T-helper 9 cell (primary cell): ENCODE results near the gene NCDN.

ENCODE experiments used
- DNase-seq: peaks from one replicate; pipeline ENCODE4 v3.0.0-alpha.2; 2020
- total RNA-seq, 2 donors: gene quantifications; one replicate each; lab custom pipeline; 2026; lab: John Stamatoyannopoulos, UW

NCDN gene, protein sequence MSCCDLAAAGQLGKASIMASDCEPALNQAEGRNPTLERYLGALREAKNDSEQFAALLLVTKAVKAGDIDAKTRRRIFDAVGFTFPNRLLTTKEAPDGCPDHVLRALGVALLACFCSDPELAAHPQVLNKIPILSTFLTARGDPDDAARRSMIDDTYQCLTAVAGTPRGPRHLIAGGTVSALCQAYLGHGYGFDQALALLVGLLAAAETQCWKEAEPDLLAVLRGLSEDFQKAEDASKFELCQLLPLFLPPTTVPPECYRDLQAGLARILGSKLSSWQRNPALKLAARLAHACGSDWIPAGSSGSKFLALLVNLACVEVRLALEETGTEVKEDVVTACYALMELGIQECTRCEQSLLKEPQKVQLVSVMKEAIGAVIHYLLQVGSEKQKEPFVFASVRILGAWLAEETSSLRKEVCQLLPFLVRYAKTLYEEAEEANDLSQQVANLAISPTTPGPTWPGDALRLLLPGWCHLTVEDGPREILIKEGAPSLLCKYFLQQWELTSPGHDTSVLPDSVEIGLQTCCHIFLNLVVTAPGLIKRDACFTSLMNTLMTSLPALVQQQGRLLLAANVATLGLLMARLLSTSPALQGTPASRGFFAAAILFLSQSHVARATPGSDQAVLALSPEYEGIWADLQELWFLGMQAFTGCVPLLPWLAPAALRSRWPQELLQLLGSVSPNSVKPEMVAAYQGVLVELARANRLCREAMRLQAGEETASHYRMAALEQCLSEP
- total RNA-seq, result 24.9 to 45.7 reads per million in 2 donors

DNA sequence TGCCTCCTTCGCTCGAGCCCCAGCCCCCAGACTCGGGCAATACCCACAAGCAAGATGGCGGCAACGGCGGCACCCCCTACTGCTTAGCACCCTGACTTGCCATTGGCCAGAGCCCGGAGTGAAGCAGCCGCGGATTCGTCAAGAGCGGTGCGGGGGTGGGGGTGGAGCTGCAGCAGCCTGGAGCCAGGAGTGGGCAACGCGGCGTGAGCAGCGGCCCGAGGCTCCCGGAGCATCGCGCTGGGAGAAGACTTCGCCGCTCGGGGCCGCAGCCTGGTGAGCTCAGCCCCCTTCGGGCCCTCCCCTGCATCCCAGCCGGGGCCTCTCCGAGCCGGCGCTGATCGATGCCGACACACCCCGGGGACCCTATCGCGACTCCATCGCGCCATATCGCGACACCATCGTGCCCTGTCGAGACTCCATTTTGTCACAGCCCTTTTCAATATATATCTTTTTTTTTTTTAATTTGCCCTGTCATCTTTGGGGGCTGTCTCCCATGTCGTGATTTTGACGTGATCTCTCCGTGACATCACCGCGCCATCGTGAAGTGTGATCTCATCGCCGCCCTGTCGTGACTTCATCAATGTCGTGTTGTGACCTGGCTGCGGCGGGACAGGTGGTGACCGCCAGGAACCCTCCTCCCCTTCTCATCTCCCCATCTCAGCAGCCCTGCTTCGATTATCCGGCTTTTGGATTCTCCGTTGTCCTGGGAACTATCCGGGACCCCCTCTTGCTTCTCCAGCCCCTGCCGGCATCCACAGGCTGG is at the start of gene NCDN:
Gene NCDN, plus strand, starts transcription at position 189 of the 763 bp plus-strand sequence. Its CDS starts 392 bp downstream, at position 581.
- DNase-seq, result peak; percentile 91

GRCh38 chr1:35507947-35508346 is 49.7 kb upstream of the NCDN start:
- DNase-seq, result no peak

- DNase-seq, result no peak
These were observed 48.0 kb upstream of the NCDN start for GRCh38 chr1:35509558-35509957.

GRCh38 chr1:35511305-35511704 is 46.3 kb upstream of the NCDN start:
- DNase-seq, result no peak

DNA sequence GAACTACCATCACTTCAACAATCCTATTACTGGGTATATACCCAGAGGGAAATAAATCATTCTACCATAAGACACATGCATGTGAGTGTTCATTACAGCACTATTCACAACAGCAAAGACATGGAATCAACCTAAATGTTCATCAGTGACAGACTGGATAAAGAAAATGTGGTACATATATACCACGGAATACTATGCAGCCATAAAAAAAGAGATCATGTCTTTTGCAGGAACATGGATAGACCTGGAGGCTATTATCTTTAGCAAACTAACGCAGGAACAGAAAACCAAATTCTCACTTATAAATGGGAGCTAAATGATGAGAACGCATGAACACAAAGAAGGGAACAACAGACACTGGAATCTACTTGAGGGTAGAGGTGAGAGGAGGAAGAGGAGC is 39.4 kb upstream of the NCDN start:
- no peak for DNase-seq

- DNase-seq, result no peak
These were observed 38.2 kb upstream of the NCDN start for GRCh38 chr1:35519432-35519831.

GRCh38 chr1:35524106-35524505 is 33.5 kb upstream of the NCDN start:
- no peak for DNase-seq

DNA sequence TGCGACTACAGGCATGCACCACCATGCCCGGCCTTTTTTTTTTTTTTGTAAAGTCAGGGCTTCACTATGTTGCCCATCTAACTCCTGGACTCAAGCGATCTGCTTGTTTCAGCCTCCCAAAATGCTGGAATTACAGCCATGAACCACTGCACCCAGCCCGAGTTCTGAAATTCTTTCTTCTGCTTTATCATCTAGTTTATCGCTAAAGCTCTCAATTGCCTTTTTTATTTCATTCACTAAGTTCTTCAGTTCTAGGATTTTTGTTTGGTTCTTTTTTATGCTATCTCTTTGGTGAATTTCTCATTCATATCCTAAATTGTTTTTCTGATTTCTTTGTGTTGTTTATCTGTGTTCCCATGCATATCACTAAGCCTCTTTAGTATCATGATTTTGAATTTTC is 27.4 kb upstream of the NCDN start:
- DNase-seq, result no peak

DNA sequence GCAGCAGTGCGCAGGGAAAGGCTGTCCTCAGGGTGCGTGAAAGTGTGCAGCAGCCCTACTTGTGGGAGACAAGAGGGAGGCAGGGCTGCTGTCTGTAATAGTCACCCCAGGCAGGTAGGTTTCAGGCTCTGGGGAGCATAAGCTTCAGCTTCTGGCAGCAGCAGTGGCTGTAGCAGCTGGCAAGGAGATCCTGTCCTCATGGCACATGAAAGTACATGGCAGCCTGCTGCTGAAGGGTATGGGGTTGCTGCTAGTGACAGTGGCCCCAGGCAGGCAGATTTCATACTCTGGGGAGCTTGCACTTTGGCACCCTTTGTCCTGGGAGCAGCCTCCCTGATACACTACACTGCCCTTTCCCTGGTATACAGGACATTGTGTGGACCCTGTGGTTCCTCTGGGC is 26.7 kb upstream of the NCDN start:
- no peak for DNase-seq

DNA sequence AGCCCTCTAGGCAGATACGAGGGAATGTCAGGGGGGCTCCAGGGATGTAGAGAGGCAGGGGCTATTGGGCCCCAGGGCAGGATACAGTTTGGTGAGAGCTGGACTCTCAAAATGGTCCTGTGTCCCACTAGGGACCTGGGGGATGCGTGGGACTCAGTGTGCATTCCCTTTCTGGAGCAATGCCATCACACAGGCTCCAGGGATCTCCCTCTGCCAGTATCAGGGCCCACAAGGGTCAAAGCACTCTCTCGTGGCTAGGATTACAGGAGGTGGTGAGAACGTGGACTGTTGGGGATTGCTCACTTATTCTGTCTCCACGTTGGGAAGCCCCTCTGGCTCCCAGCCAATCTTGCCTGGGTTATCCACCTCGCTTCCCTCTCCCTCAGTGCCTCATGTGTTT is 26.2 kb upstream of the NCDN start:
- DNase-seq, result no peak

DNA sequence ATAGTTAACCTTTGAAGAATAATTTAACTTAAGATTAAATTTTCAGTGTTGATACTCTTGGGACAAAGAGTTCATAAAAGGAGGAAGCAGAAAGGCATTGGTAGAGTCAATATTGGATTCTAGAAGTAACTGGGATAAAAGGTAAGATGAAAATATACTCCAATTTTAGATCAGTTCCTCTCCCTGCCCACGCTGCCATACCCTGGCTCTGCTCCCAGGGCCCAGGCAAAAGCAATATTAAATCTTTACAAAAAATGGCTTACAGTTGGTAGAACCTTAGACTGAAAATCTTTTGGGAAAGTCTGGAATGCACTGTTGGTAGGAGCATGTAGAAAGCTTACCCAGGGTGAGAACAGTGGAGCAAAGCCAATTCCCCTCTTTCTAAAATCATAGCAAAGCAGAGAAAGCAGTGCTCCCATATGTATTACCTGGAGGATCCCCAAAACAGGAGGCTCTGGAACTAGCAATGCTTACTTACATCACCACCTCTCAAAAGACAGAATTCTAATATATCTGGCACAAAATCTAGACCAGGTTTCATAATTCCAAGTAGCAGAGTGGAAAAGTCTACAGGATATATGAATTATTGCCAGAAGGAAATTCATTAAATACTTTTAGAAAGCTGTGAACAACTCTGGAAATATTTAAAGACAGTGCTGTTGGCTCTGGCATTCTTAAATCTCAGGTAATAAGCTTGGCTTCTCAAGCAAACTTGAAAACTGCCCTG is 24.9 kb upstream of the NCDN start:
- no peak for DNase-seq

DNA sequence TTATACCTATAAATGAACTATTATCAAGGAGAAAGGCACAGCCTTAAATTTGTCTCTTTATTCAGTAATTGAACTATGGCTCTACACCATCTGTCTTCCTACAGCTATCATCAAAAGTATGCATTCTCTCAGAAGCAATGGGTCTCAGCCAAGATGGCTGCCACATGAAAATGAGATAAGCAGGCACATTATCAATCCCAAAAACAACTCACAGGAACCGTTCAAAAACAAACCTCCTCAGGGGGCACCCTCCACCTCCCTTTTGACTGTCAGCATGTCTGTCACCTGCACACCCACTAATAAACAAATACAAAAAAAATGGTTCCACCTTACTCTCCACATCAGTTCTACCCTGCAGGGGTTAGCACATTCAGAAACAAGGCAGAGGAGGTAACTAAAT is 24.0 kb upstream of the NCDN start:
- DNase-seq, result no peak

DNA sequence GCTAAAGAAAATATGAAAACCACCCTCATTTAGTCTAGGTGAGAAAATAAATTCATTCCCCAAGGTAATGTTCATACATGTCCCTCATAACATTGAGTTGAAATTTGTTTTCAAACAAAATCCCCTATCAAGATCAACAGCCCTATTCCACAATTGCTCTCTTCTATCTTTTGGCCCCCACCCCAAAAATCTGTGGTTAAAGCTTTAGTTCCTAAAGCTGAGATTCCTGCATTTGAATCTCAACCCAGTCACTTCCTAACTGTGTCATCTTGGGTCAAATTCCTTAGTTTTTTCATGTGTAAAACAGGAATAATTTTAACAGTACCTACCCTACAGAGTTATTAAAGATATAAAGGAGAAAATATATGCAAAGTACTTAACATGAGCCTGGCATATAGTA is 22.4 kb upstream of the NCDN start:
- no peak for DNase-seq

- DNase-seq, result no peak
These were observed 20.9 kb upstream of the NCDN start for GRCh38 chr1:35536556-35537162.

DNA sequence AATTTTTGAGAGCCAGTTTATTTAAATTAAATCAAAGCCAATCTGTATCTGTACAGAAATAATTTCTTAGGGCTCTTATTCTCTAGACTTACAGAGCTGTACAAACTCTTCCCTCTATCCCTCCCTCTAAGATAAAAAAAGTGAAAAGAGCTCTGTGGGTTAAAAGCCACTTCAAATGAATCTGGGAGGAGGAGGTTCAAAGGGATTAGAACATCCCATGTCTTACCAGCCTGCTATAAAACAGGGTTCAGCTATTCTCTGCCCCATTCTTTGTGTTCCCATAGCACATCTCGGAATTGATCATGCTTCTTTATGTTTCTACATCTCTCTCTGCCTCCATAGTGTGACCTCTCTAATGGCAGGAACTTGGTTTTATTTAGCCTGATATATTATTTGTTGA is 19.8 kb upstream of the NCDN start:
- DNase-seq, result no peak

DNA sequence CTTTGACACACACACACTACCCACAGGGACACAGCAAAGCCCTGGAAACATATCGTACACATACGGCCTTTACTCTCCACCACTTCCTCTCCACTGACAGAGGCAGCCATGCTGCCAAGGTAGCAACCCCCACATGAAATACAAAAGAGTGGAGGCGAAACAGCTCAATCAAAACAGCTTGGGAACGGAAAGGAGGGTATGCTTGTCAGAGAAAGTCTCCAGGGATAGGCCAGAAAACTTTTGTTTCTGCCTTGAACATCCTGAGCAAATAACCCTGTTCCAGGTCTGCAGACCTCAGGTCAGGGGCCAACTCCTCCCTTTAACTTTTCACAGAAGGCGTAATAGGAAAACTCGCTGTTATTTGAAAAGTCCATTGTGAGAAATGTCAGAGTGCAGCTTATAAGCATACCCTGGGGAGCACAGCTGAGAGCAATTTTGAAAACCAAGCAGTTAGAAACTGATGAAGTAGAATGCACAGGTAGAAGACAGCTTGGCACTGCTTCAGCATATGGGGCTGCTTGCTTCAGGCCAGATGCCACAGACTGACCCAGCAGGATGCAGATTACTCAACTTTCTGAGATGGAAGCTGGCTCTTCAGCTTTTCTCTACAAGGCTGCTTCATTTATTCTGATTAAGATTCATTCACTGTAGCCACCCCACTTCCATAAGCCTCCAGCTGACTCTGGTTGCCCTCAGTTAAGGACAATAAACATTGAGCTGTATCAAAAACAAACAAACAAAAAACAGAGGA is 18.4 kb upstream of the NCDN start:
- DNase-seq, result no peak

GRCh38 chr1:35539824-35540261 is 17.8 kb upstream of the NCDN start:
- no peak for DNase-seq

DNA sequence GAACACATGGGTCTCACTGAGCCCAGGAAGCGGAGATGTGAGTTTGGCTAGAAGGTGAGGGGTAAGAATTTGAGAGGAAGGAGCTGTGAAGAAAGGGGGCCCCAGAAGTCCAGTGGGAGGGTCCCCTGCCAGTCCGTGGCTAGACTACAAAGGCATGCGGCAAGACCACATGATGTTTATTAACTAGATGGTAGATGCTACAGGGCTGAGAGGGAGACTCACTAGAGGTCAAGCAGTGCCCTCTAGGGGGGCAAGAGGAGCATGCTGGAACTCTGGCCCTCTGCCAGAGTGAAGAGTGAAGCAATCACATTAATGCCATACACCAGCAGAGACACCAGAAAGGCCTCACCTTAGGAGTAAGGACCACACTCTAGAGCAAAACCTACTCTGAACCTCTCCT is 12.6 kb upstream of the NCDN start:
- DNase-seq, result no peak

DNA sequence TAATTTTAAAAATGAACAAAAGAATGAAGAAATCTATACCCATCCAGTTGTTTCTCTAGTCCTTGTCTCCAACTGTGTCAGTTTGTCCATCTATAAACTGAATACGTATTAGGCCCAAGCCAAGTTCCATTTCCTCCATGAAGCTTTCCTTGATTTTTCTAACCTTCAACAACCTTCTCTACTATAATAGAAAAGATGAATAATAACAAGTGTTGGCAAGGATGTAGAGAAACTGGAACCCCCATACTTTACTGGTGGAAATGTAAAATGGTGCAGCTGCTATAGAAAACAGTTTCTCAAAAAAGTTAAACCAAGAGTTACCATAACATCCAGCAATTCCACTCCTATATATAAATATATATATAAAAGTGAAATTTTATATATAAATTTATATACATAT is 11.0 kb upstream of the NCDN start:
- no peak for DNase-seq

DNA sequence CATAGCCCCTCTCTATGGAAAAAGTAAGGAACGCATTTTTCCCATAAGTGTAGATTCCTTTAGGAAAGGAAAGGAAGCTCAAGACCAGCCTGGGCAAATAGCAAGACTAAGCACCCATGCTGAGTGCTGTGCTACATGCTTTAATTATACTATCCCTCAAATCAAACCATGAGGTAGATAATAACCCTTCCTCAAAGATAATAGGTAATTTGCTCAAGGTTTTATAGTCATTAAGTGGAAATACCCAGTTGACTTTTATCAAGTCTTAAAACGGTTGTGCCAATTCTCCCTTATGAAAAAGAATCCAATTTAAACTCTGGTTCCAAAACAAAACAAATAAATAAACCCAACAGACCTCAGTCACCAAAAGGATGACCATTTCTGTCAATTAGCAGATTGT is 3.7 kb upstream of the NCDN start:
- DNase-seq, result no peak
